ENCODE data around the gene NCKAP5. TPM values are rescaled to one million over a fixed set of nuclear protein-coding genes. Genes with fewer than 3 reads are reported as not detected.

Gene NCKAP5
- total and polyA plus RNA-seq, 2 experiments from 2014 or later: 2.2 to 5.5 TPM

DNA sequence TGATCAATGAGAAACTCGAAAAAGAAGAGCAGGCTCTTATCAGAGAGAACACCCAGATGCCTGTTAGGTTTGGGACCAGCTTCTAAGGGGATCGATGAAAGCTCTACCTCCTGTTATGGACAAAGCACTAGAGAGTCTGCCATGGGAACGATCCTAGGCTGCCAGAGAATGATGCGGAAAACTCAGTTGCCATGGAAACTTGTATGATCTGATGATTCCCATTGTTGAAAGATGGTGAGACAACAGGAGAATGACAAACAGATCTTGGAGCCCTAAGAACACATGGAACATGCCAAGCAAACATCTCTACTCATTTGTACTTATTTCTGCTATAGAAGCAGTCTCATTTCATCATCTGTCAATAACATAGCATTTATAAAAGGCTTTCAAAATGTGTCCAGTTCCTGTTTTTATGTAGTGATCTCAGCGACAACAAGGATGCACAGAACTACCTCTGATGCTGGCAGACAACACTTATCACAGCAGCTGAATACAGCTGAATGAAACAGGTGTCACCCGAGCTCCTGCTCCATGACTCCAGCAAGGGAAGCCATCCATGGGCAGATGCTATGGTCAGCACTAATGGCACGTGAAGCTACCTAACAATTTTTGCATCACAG lies 59.6 kb downstream of the NCKAP5 start:
- WGBS (ENCODE audit: low lambda C conversion rate, missing lambda C conversion rate): 86% methylated on average over 7 of the region's 7 CpGs

GRCh38 chr2:133506996-133507395 lies 61.3 kb downstream of the NCKAP5 start:
- no peak overlapping the region for H2AFZ ChIP-seq
- no peaks in the 10 kb centered on the region for H3K27me3 ChIP-seq
- no peaks in the 10 kb centered on the region for H4K20me1 ChIP-seq (ENCODE audit: insufficient read depth, poor library complexity, severe bottlenecking)
- 82% methylated on average over 6 of the region's 6 CpGs for WGBS (ENCODE audit: low lambda C conversion rate, missing lambda C conversion rate)
- TF ChIP-seq EZH2phosphoT487 (IDR thresholded peaks at IDR 0.05; ENCODE audit: low read depth, severe bottlenecking, unreplicated experiment): no peak
- TF ChIP-seq EZH2 (IDR thresholded peaks at IDR 0.05; ENCODE audit: borderline replicate concordance): no peak
- TF ChIP-seq, protein P1, sequence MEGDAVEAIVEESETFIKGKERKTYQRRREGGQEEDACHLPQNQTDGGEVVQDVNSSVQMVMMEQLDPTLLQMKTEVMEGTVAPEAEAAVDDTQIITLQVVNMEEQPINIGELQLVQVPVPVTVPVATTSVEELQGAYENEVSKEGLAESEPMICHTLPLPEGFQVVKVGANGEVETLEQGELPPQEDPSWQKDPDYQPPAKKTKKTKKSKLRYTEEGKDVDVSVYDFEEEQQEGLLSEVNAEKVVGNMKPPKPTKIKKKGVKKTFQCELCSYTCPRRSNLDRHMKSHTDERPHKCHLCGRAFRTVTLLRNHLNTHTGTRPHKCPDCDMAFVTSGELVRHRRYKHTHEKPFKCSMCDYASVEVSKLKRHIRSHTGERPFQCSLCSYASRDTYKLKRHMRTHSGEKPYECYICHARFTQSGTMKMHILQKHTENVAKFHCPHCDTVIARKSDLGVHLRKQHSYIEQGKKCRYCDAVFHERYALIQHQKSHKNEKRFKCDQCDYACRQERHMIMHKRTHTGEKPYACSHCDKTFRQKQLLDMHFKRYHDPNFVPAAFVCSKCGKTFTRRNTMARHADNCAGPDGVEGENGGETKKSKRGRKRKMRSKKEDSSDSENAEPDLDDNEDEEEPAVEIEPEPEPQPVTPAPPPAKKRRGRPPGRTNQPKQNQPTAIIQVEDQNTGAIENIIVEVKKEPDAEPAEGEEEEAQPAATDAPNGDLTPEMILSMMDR (IDR thresholded peaks at IDR 0.05; ENCODE audit: poor library complexity): no peak
- H3K4me3 ChIP-seq: no peak overlapping the region
- no peak overlapping the region for H3K4me2 ChIP-seq
- no peaks in the 10 kb centered on the region for H3K9me3 ChIP-seq (ENCODE audit: low read depth)
- H3K79me2 ChIP-seq: no peaks in the 10 kb centered on the region
- H3K4me1 ChIP-seq (ENCODE audit: insufficient read depth): peaks cover 22% of the 10 kb centered on the region
- no peaks in the 10 kb centered on the region for H3K9me2 ChIP-seq (replicated peaks; ENCODE audit: insufficient read depth)
- no peak overlapping the region for H3K27ac ChIP-seq
- no peak for DNase-seq (ENCODE audit: low spot score)
- no peaks in the 10 kb centered on the region for H3K36me3 ChIP-seq (replicated peaks; ENCODE audit: insufficient read depth, low read depth)

More for the DNA sequence above, 59.6 kb downstream of the NCKAP5 start:
- Histone ChIP-seq H3K9me3 (ENCODE audit: low read depth) (no peaks in the 10 kb centered on the region), H3K4me3 (no peak overlapping the region), H2AFZ (no peak overlapping the region), H3K36me3 (replicated peaks; ENCODE audit: insufficient read depth, low read depth) (no peaks in the 10 kb centered on the region), H3K27me3 (no peaks in the 10 kb centered on the region), H3K9me2 (replicated peaks; ENCODE audit: insufficient read depth) (no peaks in the 10 kb centered on the region), H3K27ac (no peak overlapping the region), H3K4me1 (ENCODE audit: insufficient read depth) (peaks cover 17% of the 10 kb centered on the region), H3K4me2 (no peak overlapping the region), H4K20me1 (ENCODE audit: insufficient read depth, poor library complexity, severe bottlenecking) (no peaks in the 10 kb centered on the region), H3K79me2 (no peaks in the 10 kb centered on the region)
- TF ChIP-seq EZH2 (IDR thresholded peaks at IDR 0.05; ENCODE audit: borderline replicate concordance) (no peak), EZH2phosphoT487 (IDR thresholded peaks at IDR 0.05; ENCODE audit: low read depth, severe bottlenecking, unreplicated experiment) (no peak)
- TF ChIP-seq, protein P1 (IDR thresholded peaks at IDR 0.05; ENCODE audit: poor library complexity): no peak
- no peak for DNase-seq (ENCODE audit: low spot score)

DNA sequence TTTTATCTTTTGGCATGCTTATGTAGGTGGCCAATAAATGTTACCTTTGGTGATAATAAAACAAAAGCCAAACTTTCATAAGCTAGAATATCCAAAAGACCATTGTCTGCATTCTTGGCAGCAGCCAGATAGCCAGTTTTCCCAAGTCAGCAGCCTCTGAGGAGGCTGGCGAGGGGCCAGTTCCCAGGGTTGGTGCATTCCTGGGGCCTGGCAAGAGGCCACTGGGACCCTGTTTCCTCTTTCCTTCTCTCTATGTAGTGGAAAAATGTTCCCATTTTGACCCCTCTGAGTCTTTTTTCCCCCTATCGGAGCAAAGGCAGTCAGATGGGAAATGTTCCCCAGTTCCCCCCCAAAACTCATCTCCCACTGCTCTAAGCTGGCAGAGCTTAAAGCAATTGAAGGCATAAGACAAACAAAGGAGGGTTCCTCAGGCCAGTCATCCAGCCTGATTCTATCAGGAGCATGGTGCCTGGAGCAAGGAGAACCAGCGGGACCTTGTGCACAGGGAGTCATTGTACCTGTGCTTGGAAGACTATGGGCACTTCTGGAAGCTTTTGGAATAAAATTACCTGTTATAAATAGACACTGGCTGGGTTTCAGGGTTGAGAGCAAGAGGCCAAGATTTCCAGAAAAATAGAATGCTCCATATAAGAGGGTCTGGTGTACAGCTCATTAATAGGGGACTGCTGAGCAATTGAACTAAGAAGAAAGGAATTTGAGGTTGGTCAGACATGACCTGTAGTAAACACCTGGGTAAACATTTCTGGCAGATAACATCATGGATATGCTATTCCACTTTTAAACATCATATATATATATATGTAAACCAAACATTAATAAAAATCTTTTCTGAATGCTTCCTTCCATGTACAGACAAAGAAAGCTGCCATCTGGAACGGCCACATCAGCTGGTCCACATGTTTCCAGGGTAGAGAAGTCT lies 63.4 kb downstream of the NCKAP5 start:
- no peaks in the 10 kb centered on the region for H3K9me2 ChIP-seq (replicated peaks; ENCODE audit: insufficient read depth)
- peak overlapping the region; percentile 26 for H3K27ac ChIP-seq
- no peaks in the 10 kb centered on the region for H3K9me3 ChIP-seq (ENCODE audit: low read depth)
- 88% methylated on average over 4 of the region's 4 CpGs for WGBS (ENCODE audit: low lambda C conversion rate, missing lambda C conversion rate)
- TF ChIP-seq, protein P1 (IDR thresholded peaks at IDR 0.05; ENCODE audit: poor library complexity): no peak
- TF ChIP-seq EZH2phosphoT487 (IDR thresholded peaks at IDR 0.05; ENCODE audit: low read depth, severe bottlenecking, unreplicated experiment): no peak
- TF ChIP-seq EZH2 (IDR thresholded peaks at IDR 0.05; ENCODE audit: borderline replicate concordance): no peak
- H3K79me2 ChIP-seq: no peaks in the 10 kb centered on the region
- no peak for DNase-seq (ENCODE audit: low spot score)
- no peak overlapping the region for H2AFZ ChIP-seq
- H3K4me1 ChIP-seq (ENCODE audit: insufficient read depth): peaks cover 22% of the 10 kb centered on the region
- H3K4me3 ChIP-seq: no peak overlapping the region
- H3K36me3 ChIP-seq (replicated peaks; ENCODE audit: insufficient read depth, low read depth): no peaks in the 10 kb centered on the region
- H3K4me2 ChIP-seq: peak overlapping the region; percentile 3
- H4K20me1 ChIP-seq (ENCODE audit: insufficient read depth, poor library complexity, severe bottlenecking): no peaks in the 10 kb centered on the region
- no peaks in the 10 kb centered on the region for H3K27me3 ChIP-seq
